Renal cortical epithelial cell (primary cell): Measurements from ENCODE around the gene CEBPE. TPM values are rescaled to one million over a fixed set of nuclear protein-coding genes. Genes with fewer than 3 reads are reported as not detected.
"Not testable (repeated sequence)": the region's sequence is repeated elsewhere in the genome, so short reads cannot be mapped to it uniquely, and the experiment has no call there.

Source experiments
- DNase-seq: peaks from one replicate; pipeline ENCODE4 v3.0.0-alpha.2; 2011; ENCODE audit warnings: low read depth
- total RNA-seq: library from RNA; depleted of rRNA; stranded (reverse); fragments of >200 nt; gene quantifications from 2 replicates; pipeline ENCODE4 v1.2.3, GENCODE V29; 2014

The CEBPE gene
- total RNA-seq, 1 donor from 2014 or later, result not detected

- peak; percentile 78 for DNase-seq
These were observed 2.3 kb upstream of the CEBPE start for GRCh38 chr14:23121361-23121771.

- DNase-seq, result peak; percentile 68
These were observed 1.6 kb upstream of the CEBPE start for GRCh38 chr14:23120541-23121251.

DNA sequence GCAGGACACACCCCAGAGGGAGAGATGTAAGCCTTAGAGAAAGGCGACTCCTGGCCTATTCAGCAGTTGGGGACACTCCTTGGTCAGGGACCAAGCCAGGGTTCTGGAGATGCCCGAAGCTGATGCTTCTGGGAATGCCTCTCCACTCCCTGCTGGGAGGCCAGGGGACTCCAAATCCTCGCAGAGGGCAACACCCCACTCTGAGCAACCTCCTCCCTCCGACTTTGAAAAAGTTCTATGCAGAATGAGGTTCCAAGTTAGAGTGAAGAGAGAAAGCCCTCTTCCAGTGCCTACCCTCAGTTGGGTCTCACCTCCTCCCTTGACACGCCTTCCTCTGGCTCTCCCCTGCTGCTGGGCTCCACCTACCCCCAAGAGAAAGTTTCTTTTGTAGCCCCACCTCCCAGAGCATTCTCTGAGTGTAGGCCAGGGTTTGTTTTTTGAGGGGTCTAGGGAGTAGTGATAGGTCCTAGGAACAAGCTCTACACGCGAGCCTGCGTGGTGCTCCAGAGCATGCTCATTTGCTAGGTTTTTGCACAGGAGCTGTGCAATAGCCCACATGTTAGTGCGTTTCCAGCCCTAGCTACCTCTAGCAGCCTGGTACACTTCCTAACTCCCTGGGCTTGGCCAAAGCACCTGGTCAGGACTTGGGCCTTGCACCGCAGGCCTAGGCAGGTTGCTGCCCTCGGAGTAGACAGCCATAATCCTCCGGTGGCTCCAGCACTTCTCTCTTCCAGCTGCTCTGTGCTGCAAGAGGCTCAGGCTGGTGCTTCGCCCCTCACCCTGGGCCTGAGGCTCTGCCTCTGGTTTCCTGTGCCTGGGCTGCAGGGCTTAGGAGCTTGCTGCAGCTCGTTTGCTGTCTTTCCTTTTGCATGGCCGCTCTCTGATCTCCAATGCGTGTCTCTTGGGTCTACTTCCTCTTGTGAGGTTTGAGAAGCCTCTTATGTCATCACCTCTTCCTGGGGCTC is 590 bp upstream of the CEBPE start:
- DNase-seq, result no peak

GRCh38 chr14:23117371-23118020 is 1.6 kb downstream of the CEBPE start:
- no peak for DNase-seq

GRCh38 chr14:23115918-23116317 is 3.1 kb downstream of the CEBPE start:
- no peak for DNase-seq

DNA sequence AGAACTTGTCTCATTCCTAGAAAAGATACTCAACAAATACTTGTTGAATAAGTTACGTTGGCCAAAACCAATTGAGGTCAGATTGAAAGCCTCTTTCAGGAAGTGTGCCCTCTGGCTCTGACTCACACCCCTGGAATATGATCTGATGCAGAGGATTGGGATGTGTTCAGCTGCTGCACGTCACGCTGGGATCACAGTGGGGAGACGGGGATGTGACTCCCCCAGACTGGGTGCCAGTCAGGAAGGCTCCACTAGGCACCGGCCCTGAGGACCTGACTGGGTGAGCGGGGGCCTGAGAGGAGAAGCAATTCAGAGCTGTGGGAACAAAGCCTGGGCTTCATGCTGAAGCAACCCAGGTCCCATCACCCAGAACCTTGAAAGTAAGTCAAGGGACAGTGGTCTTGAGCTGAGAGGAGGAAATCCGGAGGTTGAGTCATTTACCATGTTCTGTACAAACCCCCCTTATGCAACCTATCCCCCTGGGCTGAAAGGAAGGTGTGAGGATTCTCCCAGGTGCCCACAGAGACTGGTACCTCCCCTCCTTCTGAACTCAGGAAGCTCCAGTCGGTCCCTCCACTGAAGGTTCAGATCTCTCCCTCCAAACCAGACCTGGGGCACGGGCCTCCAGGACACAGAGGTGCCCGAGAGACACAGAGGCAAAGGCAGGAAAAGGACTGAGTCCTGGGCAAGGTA is 3.9 kb downstream of the CEBPE start:
- peak; percentile 97 for DNase-seq

DNA sequence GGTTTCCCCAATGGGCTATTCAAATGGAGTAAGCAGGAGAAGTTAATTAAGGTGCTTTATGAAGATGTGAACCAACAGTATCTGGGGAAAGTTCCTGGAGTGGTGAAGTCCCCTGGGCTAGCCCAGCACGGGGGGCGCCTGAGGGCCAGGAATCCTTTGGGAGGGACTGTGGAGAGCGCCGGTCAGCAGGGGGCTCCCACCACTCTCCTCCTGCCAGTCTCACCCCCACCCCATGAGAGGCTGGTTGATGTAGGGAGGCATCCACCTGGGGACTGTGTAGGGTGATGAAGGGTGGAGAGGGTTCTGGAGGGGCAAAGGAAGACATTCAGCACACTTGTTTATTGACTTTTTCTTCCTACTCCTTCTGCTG is 4.4 kb downstream of the CEBPE start:
- no peak for DNase-seq

GRCh38 chr14:23114120-23114458 is 5.0 kb downstream of the CEBPE start:
- no peak for DNase-seq

DNA sequence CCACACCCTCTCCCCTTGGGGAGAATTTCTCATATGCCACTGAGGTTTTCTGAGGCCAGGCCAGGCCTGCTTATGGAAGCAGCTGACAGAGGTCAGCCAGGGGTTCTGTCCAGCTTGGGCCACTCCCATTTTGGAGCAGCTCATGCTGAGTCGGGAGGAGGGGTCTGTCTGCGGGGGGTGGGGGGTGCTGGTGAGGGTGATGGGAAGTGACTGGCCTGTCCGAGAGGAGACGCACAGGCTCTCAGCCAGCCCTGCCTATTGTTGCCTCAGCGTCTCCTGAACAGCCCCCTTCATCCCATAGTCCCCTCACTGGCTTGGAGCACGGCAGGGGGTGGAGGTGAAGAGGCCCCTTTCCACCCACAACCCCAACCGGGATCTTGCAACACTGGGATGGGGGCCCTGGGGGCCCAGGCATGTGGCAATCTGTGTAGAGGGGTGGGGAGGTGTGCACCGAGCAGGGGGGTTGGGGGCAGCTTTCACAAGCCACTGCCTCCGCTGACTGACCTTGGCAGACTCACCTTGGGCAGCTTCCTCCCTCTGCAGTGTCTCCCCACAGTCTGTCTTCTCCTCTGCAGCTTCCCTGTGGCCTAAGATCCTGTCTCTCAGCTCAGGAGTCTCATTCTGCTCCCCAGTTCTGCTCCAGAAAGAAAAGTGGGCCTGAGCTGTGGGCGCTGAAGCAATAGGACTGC is 5.5 kb downstream of the CEBPE start:
- peak; percentile 32 for DNase-seq

DNA sequence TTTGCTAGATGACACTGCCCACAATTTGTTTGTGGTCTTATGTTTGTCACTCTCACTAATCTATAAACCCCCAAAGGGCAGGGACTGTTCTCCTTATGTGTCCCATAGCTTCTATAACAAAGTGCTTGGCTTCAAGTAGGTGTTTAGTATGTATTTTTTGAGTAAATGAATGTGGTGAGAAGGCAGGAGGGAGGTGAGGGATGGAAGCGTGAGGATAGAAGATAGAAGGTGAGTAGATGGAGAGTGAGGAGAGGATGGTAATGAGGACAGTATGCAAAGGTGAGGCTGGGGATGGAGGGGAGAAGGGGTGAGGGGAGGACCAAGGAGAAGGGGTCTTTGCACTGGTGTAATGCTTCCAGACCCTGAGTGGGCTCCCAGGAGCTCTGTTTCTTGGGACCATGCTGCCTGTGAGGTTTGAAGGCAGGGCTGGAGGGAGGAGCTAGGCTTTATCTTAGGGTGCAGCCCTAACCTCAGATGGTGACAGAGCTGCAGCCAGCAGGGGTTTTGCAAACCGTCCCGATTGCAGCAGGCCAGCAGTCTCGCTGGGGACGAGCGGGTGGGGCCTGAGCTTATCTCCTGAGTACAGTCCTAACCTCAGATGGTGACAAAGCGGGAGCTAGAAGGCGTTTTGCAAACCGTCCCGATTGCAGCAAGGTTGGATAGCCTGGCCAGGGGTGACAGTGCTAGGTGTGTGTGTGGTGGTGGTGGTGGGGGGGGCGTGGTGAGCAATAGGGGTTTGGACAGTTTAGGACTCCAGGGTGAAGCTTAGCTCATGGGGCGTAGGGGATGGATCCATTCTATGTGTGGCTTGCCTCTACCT is 6.5 kb downstream of the CEBPE start:
- no peak for DNase-seq

DNA sequence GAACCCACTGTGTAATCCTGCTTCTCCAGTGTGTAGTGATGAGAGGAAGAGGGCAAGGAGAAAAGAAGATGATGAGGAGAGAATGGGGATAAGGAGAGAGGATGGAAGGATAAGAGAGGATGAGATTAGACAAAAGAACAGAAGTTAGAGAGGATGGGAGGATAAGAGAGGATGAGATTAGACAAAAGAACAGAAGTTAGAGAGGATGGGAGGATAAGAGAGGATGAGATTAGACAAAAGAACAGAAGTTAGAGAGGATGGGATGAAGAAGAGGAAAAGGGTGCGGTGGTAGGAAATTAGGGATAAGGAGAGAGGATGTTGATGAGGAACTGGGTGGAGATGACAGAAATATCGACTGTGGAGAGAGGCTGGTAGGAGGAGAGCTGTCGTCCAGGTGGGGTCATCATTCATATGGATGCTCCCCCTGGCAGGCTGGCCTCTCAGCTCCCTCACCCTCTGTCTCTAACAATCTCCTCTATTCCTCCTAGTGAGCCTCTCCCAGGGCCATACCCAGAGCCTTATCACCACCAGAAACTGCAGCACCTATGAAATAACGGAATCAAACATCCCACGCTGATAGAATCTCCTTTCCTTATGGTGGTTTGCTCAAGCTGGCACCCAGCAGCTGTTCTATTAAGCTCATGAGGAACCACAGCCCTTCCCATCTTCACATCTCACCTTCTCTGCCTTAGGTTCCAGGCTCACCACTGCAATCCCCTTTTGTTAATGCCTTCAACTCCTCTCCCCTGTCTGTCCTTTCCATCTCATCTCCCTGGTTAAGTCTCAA is 8.3 kb downstream of the CEBPE start:
- DNase-seq, result no peak

DNA sequence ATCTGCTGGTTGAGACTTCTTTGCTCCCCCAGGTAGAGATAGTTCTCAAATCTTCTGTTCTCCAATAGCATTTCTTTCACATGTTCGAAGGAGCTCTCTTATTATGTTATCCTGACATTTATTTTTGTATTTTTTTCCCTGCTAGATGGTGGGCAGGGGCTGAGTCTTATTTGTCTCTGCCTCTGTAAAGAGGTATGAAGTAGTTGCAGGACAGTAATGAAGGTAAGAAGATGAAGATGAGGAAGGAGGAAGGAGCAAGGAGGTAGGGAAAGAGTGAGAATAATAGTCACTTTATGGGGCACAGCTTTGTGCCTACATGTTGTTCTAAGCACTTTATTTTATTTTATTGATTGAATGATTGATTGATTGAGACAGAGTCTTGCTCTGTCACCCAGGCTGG is 9.3 kb downstream of the CEBPE start:
- no peak for DNase-seq

DNA sequence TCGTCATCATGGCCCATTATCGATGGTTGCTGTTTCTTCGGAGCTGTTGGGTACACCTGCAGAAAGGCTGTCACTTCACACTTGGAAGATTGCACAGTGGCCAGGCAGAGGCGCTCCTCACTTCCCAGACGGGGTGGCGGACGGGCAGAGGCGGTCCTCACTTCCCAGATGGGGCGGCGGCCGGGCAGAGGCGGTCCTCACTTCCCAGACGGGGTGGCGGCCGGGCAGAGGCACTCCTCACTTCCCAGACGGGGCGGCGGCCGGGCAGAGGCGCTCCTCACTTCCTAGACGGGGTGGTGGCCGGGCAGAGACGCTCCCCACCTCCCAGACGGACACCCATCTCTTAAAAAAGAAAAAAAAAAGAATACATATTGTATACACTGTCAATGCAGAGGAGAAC is 10.9 kb downstream of the CEBPE start:
- DNase-seq, result not testable (repeated sequence)

- DNase-seq, result not testable (repeated sequence)
These were observed 11.4 kb downstream of the CEBPE start for GRCh38 chr14:23107620-23108019.

DNA sequence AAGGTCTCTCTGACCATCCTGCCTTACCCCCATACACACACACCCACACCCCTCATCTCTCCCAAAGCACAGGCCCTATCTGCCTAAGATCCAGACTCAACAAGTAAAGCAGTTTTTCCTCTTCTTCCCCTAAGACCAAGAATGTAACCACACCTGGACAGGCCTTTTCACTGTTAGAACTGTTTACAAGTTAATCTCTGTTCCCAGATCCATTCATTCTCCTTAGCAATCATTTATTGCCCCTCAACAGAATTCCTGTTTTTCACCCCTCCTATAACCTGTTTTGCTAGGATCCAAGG is 12.4 kb downstream of the CEBPE start:
- DNase-seq, result no peak

- DNase-seq, result no peak
These were observed 13.7 kb downstream of the CEBPE start for GRCh38 chr14:23105348-23105824.

DNA sequence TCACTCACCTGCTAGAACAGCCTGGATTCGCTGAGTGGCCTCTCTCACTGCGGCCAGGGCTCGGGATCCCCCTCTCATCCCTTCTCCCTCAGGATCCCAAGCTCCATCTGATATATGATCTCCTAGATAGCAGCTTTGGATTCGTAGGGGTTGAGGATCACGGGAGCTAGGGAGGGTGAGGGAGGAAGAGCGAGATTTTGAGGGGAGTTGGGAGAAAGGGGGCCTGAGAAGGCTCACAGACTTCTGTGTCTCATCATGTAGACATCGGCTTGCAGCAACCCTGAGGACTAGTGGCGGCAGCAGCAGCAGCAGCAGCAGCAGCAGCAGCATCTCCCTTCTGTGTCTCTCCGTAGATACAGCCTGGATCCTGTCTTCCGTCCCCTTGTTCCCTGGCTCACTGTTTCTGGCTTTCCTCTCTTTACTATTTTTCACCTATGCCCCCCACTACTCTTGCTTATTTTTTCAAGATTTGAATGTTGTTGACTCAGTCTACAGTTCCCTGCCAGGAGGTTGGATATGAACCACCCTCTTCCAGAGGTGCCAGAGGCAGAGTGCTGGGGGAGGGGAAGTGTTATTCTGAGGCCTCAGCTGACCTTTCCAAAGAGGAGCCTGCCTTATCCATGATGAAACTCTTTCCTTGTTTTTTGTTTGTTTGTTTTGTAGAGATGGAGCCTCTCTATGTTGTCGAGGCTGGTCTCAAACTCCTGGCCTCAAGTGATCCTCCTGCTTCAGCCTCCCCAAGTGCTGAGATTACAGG is 14.3 kb downstream of the CEBPE start, which contains the start of gene CIROP:
TSS of gene CIROP (minus strand) at position 399 of the 757 bp plus-strand sequence. CDS start at position 330, 69 bp downstream.
- DNase-seq, result no peak

- no peak for DNase-seq
These were observed 14.9 kb downstream of the CEBPE start for GRCh38 chr14:23104070-23104590.

DNA sequence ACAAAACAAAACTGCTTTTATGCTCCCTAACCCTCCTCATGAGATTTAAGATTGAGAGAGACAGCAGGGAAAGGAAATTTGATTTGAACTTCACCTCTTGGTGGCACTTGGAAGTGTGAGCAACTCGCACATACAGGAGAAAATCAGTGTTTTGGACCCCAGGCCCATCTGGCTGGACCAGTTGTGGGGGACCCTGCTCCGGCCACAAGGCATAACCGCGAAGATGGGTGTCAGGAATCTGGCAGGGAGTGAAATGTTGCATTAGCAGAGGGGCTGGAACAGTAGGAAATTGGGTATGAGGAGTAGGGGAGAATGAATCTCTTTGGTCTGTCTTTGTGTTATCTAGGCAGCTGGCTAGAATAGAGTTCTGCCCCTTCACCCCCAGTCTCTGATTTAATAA is 15.5 kb downstream of the CEBPE start:
- no peak for DNase-seq
